Measurements from ENCODE around the gene CMC1.
A peak's percentile ranks its signal among the peaks of the same experiment; 100 is the strongest.
"Not testable (repeated sequence)": the region's sequence is repeated elsewhere in the genome, so short reads cannot be mapped to it uniquely, and the experiment has no call there.

Gene CMC1

GRCh38 chr3:28241221-28242160 lies at the start of gene CMC1:
Gene CMC1, plus strand, starts transcription at chr3:28241619. Its CDS starts 175 bp downstream, at chr3:28241794.
- peak; percentile 99 for DNase-seq (ENCODE audit: low spot score)

- DNase-seq (ENCODE audit: low spot score) = no peak
Observed at GRCh38 chr3:28198161-28198560, 43.3 kb upstream of the CMC1 start.

GRCh38 chr3:28198974-28199373 lies 42.4 kb upstream of the CMC1 start:
- no peak for DNase-seq (ENCODE audit: low spot score)

GRCh38 chr3:28199643-28200042 lies 41.8 kb upstream of the CMC1 start:
- not testable (repeated sequence) for DNase-seq (ENCODE audit: low spot score)

GRCh38 chr3:28200366-28200848 lies 41.0 kb upstream of the CMC1 start:
- DNase-seq (ENCODE audit: low spot score) = not testable (repeated sequence)

GRCh38 chr3:28206479-28206878 lies 34.9 kb upstream of the CMC1 start:
- no peak for DNase-seq (ENCODE audit: low spot score)

- no peak for DNase-seq (ENCODE audit: low spot score)
Observed at GRCh38 chr3:28207000-28207733, 34.3 kb upstream of the CMC1 start.

GRCh38 chr3:28210968-28211713 lies 30.3 kb upstream of the CMC1 start:
- no peak for DNase-seq (ENCODE audit: low spot score)

GRCh38 chr3:28212681-28213080 lies 28.7 kb upstream of the CMC1 start:
- no peak for DNase-seq (ENCODE audit: low spot score)

GRCh38 chr3:28215407-28215806 lies 26.0 kb upstream of the CMC1 start:
- DNase-seq (ENCODE audit: low spot score) = no peak

GRCh38 chr3:28218071-28218916 lies 23.1 kb upstream of the CMC1 start:
- no peak for DNase-seq (ENCODE audit: low spot score)

GRCh38 chr3:28218917-28219198 lies 22.6 kb upstream of the CMC1 start:
- DNase-seq (ENCODE audit: low spot score) = no peak

GRCh38 chr3:28224430-28224829 lies 17.0 kb upstream of the CMC1 start:
- no peak for DNase-seq (ENCODE audit: low spot score)

- no peak for DNase-seq (ENCODE audit: low spot score)
Observed at GRCh38 chr3:28226020-28226419, 15.4 kb upstream of the CMC1 start.

- no peak for DNase-seq (ENCODE audit: low spot score)
Observed at GRCh38 chr3:28228623-28229022, 12.8 kb upstream of the CMC1 start.

- DNase-seq (ENCODE audit: low spot score) = no peak
Observed at GRCh38 chr3:28232659-28233058, 8.8 kb upstream of the CMC1 start.

- no peak for DNase-seq (ENCODE audit: low spot score)
Observed at GRCh38 chr3:28234454-28234853, 7.0 kb upstream of the CMC1 start.

- DNase-seq (ENCODE audit: low spot score) = no peak
Observed at GRCh38 chr3:28239108-28239507, 2.3 kb upstream of the CMC1 start.

GRCh38 chr3:28240441-28240840 lies 978 bp upstream of the CMC1 start:
- DNase-seq (ENCODE audit: low spot score) = no peak

- DNase-seq (ENCODE audit: low spot score) = no peak
Observed at GRCh38 chr3:28242519-28242918, 1.1 kb downstream of the CMC1 start.

- DNase-seq (ENCODE audit: low spot score) = no peak
Observed at GRCh38 chr3:28243424-28244106, 2.1 kb downstream of the CMC1 start.

Measured in LoVo (cell line).